SK-N-SH (cell line): ENCODE measurements around the gene CEACAM20.

Experiments used
- CTCF ChIP-seq: fragments of 200-600 bp; sonication (generic); IDR thresholded peaks from 2 replicates; pipeline ENCODE4 v1.6.1; 2017; ENCODE audit warnings: antibody characterized with exemption, mild to moderate bottlenecking, moderate library complexity
- RAD21 ChIP-seq: IDR thresholded peaks from 2 replicates; pipeline ENCODE4 v1.6.1; 2012; ENCODE audit warnings: mild to moderate bottlenecking, low read length

- peak; percentile 24; the same call in 1 of the 2 replicates for TF ChIP-seq RAD21
- peak; percentile 53 for TF ChIP-seq CTCF
Observed at GRCh38 chr19:44552324-44552723, 22.8 kb upstream of the CEACAM20 start.
